ENCODE measurements around the gene ZNF385A.
"Not testable (repeated sequence)": the region's sequence is repeated elsewhere in the genome, so short reads cannot be mapped to it uniquely, and the experiment has no call there.

ZNF385A gene

DNA sequence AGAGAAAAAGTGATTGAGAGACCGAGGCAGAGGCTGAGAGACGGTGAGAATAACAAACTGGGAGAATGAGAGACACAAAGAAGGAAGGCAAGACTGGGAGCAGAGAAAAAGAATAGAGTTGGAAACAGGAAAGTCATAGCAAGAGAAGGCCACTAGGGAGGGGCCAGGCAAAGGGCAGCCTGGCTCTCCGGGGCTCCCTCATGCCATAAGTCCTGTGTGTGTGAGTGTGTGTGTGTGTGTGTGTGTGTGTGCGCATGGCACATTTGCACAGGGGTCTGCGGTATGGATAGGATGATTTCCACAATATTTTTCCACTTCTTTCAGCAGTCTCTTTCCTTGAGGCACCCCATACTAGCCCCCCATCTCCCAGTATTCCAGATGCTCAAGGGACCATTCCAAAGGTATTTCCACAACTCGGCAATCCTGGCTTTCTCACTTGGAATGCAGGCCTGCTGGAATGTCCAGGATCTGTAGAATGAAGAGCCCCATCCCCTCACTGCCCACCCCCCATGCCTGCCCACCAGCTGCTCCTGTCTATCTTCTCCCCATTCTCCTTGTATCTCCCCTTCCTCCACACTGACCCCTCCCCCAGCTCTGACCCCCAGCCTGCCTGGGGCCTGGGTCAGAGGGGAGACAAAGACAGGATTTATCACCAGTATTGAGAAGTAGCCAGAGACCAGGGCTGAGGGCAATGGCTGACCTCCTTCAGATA is 29.3 kb downstream of the ZNF385A start:
- no peak for DNase-seq

- DNase-seq = not testable (repeated sequence)
Observed at GRCh38 chr12:54354271-54354670, 30.3 kb downstream of the ZNF385A start.

- no peak for DNase-seq
Observed at GRCh38 chr12:54352891-54353874, 31.4 kb downstream of the ZNF385A start.

- no peak for DNase-seq
Observed at GRCh38 chr12:54352022-54352531, 32.5 kb downstream of the ZNF385A start.

DNA sequence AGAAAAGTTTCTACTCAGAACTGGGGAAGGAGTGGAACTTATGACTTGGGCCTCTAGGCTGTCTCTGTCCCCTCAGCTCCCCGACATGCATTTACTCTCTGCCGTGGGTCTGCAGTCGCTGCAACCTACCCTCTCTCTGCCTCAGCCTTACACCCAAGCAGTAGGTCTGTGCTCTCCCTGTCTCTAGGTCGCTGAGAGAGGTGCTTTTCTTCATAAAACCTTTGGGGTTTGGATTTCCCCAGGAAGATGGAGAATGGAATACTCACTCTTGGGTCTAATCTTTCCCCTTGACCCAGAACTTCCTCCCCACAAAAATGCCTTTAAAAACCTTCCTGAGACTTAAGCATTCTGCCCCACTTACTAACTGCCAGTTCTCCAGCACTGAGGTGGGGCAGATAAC is 33.2 kb downstream of the ZNF385A start:
- no peak for DNase-seq

DNA sequence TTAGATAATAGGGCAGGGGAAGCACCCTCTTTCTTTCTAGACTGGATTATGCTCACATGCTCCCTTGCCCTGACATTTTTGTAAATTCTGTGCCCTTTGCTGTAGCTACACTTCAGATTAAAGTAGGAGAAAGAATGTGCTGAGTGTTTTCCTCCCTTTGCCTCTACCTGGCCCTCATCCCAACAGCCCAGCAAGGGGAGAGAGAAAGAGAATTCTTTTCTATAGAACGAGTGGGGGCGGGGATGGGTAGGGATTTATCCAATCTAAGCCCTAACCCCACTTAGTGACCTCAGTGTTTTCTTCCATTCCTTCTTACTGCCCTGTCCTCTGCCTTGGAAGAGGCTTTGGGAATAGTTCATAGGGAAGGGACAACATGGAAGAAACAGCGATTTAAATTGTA is 33.8 kb downstream of the ZNF385A start:
- DNase-seq = no peak

DNA sequence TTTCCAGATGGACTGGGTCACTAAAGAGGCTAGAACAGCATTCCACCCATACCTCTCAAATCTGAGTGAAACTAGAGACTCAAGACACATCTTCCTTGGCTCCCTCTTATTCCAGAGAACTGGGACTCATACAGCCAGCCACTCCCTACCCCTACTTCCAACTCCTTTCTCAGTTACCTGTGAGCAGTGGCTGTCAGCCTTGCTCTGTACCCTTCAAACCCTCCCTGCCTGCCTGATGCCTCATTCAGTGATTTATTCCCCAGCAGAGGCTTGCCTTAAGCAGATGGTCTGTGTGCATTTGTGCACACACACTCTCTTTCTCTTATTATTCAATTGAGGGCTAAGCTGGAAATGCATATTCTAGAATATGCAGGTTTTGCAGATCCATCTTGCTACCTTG is 34.9 kb downstream of the ZNF385A start:
- DNase-seq = no peak

DNA sequence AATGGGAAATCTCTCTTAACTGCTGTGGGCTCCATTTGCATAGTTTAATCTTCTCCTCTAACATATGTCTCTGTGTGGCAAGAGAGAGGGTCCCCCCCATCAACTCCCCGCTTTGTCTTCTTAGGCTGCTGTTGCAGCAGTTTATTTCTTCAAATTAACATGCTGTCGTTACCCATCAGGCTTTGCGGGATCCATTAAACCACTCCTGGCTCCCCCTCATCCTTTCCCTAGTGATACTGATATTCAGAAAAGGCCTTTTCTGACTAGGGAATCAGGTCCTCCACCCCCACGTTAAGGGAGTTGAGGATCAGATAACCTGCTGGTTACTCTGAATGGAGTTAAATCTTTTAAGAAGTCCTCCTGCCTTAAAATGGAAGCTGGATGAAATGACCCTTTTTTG is 35.5 kb downstream of the ZNF385A start:
- DNase-seq = no peak

DNA sequence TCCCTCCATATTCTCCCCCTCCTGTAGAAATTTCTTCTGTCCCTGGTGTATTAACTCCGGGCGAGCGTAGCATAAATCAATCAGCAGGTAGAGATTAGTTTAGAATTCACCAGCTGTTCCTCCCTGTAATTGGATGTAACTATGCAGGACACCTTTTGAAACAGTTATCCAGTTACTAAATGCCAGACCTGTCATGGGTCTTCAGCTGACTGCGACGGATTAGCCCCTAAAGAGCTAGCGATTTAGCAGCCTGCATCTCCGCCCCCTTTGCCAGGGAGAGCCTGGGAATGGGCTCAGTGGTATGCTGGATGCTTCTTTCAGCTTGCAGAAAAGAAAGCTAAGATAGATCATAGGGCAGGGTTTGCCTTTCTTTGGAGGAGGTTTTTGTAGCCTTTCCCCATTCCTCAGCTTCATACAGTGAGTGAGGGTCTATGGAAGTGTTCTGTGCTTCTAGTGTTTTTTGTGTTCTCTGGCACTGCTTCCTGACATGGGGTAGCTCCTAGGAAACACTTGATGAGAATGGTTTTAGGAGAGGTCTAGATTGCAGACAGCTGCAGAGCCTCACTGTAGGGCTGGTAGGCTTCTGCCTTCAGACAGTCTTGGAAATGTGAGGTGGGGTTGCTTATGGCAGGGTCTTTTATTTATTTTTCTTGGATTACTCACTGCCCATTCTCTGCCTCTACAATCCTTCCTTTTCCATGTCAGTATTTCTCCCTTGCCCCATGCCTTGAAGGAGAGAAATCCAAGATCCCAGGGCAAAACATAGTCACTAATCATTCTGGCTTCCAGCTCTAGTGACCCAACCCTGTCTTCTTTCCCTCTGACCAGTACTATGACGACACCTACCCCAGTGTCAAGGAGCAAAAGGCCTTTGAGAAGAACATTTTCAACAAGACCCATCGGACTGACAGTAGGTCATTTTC is 42.9 kb downstream of the ZNF385A start:
- no peak for DNase-seq

DNA sequence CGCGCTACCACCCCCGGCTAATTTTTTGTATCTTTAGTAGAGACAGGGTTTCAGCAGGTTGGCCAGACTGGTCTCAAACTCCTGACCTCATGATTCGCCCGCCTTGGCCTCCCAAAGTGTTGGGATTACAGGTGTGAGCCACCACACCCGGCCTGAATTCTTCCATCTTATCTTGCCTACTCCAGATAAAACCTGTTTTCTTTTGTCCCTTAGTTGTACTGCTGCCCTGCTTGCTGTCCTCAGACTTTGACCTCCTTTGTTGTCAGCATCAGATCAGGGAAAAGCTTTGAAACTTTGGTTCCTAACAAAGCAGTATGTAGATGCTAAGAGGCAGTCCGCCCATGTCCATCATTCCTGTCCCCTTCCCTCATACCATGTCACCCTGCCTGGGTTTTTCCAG is 43.7 kb downstream of the ZNF385A start:
- DNase-seq = no peak

GRCh38 chr12:54338698-54339296 is 45.7 kb downstream of the ZNF385A start:
- DNase-seq = no peak

DNA sequence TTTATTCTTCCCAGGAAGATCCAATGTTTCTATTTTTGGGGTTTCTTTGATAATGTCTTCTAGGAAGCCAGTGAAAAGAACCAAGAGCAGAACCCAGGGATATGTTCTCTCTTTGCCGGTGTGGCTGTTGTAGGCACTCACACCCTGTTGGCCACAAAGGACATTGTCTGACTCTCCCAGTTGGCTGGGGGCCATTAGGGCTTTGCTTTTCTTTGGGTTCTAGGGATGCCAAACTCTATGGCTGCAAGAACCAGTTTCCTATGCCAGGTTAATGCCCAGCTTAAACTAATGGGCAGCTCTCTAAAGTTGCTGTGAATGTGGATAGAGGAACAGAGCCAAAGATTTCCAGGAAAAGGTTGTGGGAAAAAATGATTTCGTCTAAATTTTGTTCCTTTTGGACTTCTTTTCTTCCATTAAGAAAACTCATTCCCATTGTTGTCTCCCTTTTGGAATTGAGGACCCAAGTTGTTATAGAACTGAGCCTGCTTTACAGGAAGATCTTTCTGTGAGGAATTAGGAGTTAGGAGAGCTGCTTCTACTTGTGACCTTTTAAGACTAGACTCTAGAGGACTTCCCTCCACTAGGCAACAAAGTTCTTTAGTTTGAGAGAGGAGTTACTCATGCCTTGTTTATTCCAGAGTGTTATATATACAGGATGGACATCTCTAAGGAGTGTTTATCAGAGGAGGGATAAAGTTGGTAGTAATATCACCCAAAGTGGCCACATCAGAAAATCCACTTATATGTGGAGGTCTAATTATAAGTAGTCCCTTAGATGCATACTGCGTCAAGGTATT is 46.5 kb downstream of the ZNF385A start:
- no peak for DNase-seq

DNA sequence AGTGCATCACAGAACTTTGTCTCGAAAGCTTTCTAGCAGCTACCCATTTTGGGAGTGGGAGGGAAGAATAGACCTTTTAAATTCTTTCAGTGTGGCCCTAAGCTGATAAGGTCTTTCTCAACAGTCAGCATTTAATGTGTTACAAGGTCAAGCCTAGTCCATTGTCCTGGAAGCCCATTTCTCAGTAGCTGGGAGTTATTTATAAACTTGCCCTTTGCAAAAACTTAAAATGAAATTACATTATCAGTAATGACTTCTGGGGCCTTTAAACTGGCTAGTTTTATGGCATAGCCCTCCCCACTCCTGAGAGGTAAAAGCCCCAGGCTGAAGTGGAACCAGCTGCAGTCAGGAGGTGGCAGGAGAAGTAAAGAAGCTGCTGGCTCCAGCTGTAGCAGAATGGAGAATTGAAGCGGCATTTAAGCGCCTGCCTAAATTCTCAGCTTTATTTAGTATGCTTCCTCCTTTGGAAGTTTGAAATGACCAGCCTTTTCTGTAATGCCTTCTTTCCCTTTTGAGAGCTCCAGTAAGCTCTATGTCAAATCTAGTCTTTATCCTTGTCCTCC is 47.2 kb downstream of the ZNF385A start:
- DNase-seq = peak; percentile 56 to 74

DNA sequence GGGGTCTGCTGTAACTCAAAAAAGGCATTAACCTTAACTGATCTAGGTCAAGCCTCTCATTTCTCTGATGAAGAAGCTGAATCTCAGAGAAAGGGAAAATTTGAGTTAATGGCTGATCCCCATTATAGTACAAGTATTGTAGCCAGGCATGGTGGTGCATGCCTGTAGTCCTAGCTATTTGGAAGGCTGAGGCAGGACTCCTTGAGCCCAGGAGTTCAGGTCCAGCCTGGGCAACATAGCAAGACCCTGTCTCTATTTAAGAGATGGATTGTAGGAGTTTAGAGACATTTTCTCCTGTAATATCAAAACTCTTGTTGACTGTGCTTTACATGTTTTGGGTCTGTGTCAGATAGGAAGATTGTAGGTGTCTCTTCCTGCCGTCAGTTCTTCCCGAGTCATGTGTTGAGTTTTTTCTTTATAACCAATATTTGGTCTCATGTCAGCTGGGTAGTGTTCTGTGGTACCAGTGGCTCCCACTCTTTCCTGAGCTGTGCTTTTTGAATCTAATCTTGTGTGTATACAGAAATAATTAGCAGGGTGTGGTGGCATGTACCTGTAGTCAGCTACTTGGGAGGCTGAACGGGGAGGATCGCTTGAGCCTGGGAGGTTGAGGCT is 51.0 kb downstream of the ZNF385A start:
- DNase-seq = no peak

DNA sequence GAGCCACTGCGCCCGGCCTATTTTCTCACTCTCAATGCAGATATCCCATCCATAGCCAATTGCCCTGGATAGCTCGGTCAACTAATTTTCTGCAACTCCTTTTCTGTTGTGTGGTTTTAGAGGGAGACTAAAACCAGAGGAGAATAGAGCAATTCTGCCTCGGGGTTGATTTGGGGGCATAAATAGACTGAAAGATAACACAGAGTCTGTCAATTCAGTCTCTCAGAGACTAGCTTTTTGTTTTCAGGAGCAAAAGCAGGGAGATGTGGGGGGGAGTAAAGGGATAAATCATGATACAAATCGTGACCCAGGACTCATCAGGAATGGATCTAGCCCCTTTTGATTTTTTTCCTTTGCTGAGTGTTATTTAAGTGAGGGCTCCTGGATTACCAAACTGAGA is 53.1 kb downstream of the ZNF385A start:
- no peak for DNase-seq

DNA sequence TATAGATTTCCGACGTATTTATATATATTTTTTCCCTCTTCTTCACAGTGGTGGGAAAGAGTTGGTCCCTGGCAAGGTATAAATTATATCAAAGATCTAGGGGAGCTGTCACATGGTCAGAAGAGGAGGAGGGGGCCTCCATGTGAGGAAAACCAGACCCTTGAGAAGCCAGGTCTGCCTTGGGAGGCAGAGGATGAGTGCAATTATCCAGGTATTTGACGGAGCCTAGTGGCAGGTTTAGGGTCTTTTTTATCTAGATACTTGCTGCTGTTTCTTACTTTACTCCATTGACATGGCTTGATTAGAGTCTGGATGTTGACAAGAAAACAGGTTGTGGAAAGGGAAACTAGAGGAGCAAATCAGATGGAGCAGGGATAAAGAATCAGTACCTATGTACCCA is 54.1 kb downstream of the ZNF385A start:
- no peak for DNase-seq

DNA sequence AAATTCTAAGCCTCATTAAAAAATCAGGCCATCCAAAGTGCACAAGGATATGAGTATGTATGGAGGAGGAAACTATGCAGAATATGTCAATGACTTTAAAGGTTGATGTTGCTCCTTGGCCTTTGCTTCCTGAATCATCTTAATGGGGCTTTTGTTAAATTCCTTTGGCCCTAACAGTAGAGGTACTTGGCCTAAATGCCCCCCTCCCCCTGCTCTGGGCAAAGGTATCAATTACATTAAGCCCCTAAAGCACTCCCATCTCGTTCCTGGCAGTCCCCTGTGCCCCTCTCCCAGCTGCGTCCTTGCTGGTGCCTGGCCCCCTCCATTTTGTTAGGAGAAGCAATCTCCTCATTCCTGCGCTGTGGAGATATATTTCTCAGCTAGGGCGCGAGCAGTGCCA is 54.8 kb downstream of the ZNF385A start:
- DNase-seq = no peak

DNA sequence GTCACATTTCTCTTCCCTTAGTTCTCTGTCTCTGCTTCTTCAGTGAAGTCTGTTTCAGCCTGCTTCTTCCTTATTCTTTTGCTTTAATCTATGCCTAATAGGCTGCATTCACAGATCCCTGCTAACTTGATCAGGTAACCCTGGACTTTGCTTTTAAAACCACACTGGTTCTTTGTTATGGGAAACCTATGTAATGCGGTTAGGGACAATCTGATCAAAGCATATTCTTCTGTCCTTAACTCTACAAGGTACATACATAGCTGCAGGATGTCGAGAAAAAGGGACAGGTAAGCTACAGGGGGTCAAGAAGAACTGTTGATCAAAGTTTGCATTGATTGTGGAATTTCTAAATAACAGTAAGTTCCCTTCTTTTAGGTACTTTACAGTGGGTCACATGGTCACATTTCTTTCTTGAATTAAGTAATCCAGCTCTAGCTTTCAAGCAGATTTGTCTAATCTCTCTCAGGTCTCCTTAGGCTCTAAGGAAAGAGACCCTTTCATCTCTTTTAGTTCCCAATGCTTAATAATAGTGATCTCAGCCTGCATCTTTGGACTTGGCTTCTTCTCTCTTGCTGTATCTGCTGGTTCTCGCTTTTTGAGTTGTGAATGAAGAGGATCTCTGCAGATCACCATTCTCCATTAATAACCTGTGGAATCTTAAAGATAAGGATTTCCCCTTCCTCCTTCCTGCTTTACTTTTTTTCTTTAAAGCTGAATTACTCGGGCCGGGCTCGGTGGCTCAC is 55.8 kb downstream of the ZNF385A start:
- DNase-seq = no peak

DNA sequence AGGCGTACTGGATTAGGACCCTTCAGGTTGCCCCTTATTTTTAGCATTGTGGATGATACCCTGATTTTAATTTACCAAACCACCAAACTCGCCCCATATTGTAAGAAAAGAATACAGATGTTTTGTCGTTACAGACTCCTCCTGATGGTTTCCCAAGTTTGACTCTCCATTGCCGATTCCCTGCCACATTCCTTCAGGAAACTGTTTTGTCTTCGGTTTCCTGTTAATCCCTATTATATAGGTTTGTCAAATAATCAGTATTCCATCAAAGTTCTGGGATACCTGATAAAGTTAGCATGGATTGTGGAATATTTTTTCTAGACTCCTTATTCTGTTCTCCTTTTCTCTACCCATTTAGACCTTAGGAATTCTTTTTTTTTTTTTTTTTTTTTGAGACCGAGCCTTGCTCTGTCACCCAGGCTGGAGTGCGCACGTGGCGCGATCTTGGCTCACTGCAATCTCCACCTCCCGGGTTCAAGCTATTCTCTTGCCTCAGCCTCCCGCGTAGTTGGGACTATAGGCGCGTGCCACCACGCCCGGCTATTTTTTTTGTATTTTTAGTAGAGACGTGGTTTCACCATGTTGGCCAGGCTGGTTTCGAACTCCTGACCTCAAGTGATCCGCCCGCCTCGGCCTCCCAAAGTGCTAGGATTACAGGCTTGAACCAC is 59.0 kb downstream of the ZNF385A start:
- DNase-seq = not testable (repeated sequence)
